SJSA1 (cell line): Measurements from ENCODE around the gene WRAP73. TPM values are rescaled to one million over a fixed set of nuclear protein-coding genes. Genes with fewer than 3 reads are reported as not detected.

Experiments used
- DNase-seq, 2 experiments: peaks; one replicate each; pipeline ENCODE4 v3.0.0-alpha.2; 2015 to 2020; ENCODE audit warnings: low spot score in 2 of 2, low read depth in 1 of 2
- H3K27ac ChIP-seq: fragments of 250-450 bp; sonication (Bioruptor Pico); 2 replicates; pipeline ENCODE4 v1.5.1; 2020; ENCODE audit warnings: mild to moderate bottlenecking, moderate library complexity
- H3K27me3 ChIP-seq: fragments of 250-450 bp; sonication (Bioruptor Pico); replicated peaks from 2 replicates; pipeline ENCODE4 v1.5.1; 2020; ENCODE audit warnings: mild to moderate bottlenecking, moderate library complexity
- H3K36me3 ChIP-seq: fragments of 250-450 bp; sonication (Bioruptor Pico); 2 replicates; pipeline ENCODE4 v1.5.1; 2020; ENCODE audit warnings: mild to moderate bottlenecking
- H3K4me1 ChIP-seq: fragments of 250-450 bp; sonication (Bioruptor Pico); replicated peaks from 2 replicates; pipeline ENCODE4 v1.6.1; 2021; ENCODE audit warnings: mild to moderate bottlenecking
- H3K4me3 ChIP-seq: fragments of 250-450 bp; sonication (Bioruptor Pico); 2 replicates; pipeline ENCODE4 v1.5.1; 2020; ENCODE audit warnings: mild to moderate bottlenecking
- H3K9me3 ChIP-seq: fragments of 250-450 bp; sonication (Bioruptor Pico); replicated peaks from 2 replicates; pipeline ENCODE4 v1.5.1; 2020; ENCODE audit warnings: mild to moderate bottlenecking
- total RNA-seq: library from RNA; depleted of rRNA; stranded (reverse); fragments of >200 nt; shearing (Covaris generic); gene quantifications from 2 replicates; pipeline ENCODE4 v1.2.3, GENCODE V29; 2014

WRAP73 gene
- total RNA-seq, 1 experiment from 2014 or later, result 23.7 TPM

DNA sequence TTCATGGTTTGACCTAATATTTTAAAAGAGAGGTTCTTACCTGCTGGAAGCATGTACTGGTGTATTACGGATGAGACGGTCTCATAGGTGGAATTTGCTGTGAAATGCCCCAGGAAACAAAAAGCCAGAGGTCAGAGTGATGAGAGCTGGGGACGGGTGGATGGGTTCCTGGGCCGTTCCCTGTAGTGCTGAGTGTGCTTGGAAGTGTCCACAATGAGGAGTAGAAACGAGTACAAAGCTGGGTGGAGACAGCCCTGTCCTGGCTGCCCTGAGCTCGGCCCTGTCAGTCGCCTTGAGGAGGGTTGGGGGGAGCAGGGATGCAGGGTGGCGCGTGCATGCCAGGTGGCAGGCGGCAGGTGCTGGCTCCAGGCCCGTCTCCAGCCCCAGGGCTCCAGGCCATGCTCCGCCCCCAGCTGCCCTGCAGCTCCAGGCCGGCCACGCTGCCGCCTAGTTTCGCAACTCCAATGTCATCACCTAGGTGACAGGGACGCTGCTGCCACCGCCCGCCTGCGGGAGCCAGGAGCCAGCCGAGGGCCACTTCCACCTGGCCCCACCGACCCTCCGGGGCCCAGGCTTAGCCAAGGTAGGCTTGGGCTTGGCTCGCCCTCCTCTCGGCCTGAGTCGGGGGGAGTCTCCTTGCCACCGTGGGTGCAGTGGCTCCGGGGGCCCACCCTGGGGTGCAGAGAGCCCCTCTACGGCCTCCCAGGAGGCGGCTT is 18.8 kb upstream of the WRAP73 start:
- H3K27me3 ChIP-seq, result no peaks in the 10 kb centered on the region
- H3K9me3 ChIP-seq, result no peaks in the 10 kb centered on the region

DNA sequence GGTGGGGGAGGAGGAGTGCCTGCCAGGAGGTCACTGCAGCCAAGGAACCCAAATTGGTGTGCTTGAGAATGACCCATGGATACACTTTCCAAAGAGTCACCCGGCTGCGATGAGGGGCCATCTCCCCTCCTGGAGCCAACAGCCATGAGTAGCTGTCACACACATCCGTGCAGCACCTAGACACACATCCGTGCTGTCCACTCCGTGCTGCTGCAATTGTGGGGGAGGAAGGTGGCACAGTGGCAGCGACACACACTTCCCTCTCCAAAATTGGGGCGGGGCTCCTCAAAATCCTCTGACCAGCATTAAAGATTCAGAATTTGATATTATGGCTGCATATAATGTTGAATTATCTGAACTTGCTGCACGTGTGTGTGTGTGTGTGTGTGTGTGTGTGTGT is 18.2 kb upstream of the WRAP73 start:
- Histone ChIP-seq H3K9me3 (no peaks in the 10 kb centered on the region), H3K4me3 (no peak overlapping the region)
- DNase-seq, result no peak

More for the DNA sequence above, 18.8 kb upstream of the WRAP73 start:
- DNase-seq, result no peak
- no peaks in the 10 kb centered on the region for H3K36me3 ChIP-seq
- no peak overlapping the region for H3K4me3 ChIP-seq
- no peaks in the 10 kb centered on the region for H3K4me1 ChIP-seq
- no peak overlapping the region for H3K27ac ChIP-seq

DNA sequence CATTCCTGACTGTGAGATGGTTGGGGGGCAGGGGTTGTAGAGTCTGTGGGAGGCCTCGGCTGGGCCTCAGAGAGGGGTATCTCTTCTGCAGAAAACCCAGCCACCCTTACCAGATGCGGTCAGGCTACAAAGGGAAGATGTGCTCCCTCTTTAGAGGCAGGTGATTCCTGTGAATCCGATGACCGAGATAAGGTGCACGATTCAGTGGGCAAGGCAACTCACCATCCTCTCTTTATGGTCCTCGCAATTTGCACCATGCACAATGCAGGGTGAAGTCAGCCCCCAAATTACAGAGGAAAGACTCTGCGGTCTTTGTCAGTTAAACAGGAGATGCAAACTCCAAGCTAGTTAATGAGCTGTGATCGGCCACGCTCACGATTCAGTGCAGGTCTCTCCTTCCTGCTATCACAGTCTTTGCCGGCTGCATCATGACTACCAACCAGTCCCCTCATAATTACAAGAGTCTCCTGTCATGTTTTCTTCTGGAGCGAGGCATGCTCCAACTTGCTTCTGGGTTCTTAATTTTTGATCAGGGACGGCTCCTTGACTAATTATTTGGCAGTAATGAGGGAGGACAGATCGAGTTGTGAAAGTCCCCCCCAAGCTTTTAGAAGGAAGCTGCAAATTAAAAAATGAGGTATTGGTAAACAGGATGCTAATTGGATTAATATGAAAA is 14.9 kb upstream of the WRAP73 start:
- H3K27ac ChIP-seq, result no peak overlapping the region
- H3K4me3 ChIP-seq, result no peak overlapping the region
- no peaks in the 10 kb centered on the region for H3K4me1 ChIP-seq
- H3K27me3 ChIP-seq, result no peaks in the 10 kb centered on the region
- no peak for DNase-seq
- H3K36me3 ChIP-seq, result no peaks in the 10 kb centered on the region
- H3K9me3 ChIP-seq, result no peaks in the 10 kb centered on the region

More for the DNA sequence above, 18.2 kb upstream of the WRAP73 start:
- Histone ChIP-seq H3K27me3 (no peaks in the 10 kb centered on the region), H3K27ac (no peak overlapping the region), H3K4me1 (no peaks in the 10 kb centered on the region), H3K36me3 (no peaks in the 10 kb centered on the region)

DNA sequence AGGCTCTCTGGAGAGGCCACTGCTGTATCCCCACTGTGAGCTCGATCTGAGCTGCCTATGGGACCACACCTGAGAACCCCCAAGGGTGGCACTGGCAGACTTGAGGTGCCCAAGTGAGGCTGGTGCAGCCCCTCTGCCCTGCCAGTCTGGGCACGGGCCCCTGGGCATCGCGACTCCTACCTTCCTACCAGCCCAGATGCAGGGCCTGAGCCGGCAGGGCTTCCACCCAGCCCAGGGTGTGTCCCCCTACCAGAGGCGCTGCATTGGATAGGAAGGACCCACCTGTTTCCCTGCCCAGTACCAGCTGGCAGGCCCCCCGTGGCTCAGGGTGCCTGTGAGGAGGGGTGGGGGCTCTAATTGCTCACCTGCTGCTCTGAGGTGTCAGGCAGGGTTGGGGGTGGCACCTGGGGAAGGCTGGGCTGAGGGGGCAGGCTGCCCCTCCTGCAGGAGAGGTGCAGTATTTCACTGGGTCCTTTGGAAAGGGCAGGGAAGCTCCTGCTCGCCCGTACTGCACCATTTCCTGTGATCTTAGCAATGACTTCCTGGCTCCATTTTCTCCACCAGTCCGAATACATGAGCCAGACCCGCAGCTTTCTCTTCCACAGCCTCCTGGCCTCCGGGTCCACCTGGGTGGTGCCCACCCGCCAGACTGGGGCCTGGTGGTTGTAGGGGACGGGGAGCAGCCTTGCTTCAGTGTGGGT is 14.2 kb upstream of the WRAP73 start:
- Histone ChIP-seq H3K9me3 (no peaks in the 10 kb centered on the region), H3K4me3 (no peak overlapping the region), H3K27ac (no peak overlapping the region), H3K36me3 (no peaks in the 10 kb centered on the region), H3K27me3 (no peaks in the 10 kb centered on the region), H3K4me1 (no peaks in the 10 kb centered on the region)
- DNase-seq, result no peak

DNA sequence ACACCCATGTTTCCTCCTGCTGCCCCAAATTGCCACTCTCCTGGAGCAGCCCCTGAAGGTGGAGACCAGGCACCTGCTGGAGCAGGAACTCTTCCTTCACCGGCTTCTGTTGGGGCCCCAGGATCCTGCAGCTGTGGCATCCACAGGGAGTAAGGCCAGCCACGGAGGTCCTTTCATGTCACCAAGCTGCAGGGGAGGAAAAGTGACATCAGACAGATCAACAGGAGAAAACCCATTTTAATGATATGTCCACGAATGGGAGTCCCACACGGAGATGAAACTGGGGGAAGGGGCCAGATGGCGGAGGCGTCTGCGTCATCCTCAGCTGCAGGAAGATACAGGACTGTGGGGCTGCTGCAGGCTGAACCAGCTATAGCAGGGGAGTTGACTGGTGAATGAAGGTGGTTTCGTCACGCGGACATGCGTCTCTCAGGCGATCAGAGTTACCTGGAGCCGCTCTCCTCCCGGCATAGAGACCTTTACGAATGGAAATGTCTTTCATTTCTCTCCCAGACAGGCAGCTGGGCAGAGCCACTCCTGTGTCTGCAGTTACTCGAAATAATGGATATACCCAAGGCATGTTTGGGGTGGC is 12.3 kb upstream of the WRAP73 start:
- Histone ChIP-seq H3K36me3 (no peaks in the 10 kb centered on the region), H3K27ac (no peak overlapping the region), H3K9me3 (no peaks in the 10 kb centered on the region), H3K4me1 (no peaks in the 10 kb centered on the region), H3K4me3 (no peak overlapping the region), H3K27me3 (no peaks in the 10 kb centered on the region)
- no peak for DNase-seq

DNA sequence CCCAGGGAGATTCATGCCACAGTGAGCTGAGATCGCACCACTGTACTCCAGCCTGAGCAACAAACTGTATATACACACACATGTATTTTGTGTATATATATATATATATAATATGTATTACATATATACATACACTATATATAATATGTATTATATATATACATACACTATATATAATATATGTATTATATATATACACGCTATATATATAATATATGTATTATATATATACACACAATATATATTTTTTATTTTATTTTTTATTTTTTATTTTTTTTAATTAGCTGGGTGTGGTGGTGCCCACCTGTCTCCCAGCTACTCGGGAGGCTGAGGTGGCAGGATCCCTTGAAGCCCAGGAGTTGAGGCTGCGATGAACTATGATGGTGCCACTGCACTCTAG is 11.7 kb upstream of the WRAP73 start:
- Histone ChIP-seq H3K36me3 (no peaks in the 10 kb centered on the region), H3K27ac (no peak overlapping the region), H3K4me1 (no peaks in the 10 kb centered on the region), H3K9me3 (no peaks in the 10 kb centered on the region), H3K4me3 (no peak overlapping the region), H3K27me3 (no peaks in the 10 kb centered on the region)
- no peak for DNase-seq

DNA sequence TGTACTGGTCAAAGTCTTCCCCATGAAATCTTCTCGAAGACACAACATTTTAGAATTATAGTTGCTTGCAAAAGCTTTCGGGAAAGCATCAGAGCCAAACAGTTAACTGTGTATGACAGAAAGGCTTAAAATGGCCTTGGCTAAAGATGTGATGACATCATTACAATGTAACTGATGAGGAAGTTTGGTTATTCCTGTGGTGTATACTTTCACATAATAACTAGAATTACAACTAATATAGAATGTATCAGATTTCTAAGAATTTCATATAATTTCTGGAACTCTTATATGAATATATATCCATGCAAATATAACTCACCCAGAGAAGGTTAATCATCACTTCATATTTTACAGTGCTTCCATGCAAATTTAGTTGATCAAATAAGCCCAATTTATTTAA is 10.8 kb upstream of the WRAP73 start:
- Histone ChIP-seq H3K9me3 (no peaks in the 10 kb centered on the region), H3K4me3 (no peak overlapping the region), H3K27me3 (no peaks in the 10 kb centered on the region; the same call in 1 of the 2 replicates), H3K4me1 (no peaks in the 10 kb centered on the region), H3K27ac (no peak overlapping the region), H3K36me3 (no peaks in the 10 kb centered on the region)
- DNase-seq, result no peak

DNA sequence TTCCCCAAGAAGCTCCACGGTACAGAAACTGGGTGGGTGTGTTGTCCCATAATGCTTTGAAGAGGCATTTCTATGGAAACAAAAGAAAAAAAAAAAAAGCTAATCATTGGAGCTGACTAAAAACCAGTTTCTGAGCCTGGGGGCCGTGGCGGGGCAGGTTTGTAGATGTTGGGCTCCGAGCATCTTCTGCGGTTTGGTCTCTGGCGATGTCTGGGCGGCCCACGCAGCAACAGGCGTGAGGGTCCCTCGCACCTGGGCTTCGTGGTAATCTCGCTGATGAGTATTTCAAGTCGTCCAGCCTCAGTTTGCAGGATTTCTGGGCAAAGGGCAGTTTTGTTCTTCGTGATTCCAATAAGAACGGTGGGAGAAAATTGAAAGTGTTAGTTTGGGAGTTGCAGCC is 9.2 kb upstream of the WRAP73 start:
- Histone ChIP-seq H3K4me1 (no peaks in the 10 kb centered on the region), H3K27ac (no peak overlapping the region), H3K27me3 (no peaks in the 10 kb centered on the region; the same call in 1 of the 2 replicates), H3K36me3 (no peaks in the 10 kb centered on the region), H3K4me3 (no peak overlapping the region), H3K9me3 (no peaks in the 10 kb centered on the region)
- DNase-seq, result no peak

DNA sequence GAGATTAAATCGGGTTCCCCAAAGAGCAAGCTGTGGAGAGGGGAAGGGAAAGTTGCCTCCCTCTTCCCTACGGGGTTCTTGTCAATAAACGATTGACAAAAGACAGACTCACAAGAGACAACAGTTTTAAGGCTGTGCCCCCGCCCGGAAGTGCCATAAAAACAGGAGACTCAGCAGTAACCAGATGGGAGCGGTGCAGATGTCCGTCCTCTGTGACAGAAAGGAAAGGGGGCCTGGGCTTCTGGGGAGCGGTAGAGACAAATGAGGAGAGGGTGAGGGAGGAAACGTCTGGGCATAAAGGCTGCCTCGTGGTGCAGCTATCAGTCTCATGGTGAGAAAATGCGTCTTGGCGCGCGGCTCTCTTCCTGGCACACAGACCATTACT is 8.3 kb upstream of the WRAP73 start:
- Histone ChIP-seq H3K36me3 (no peaks in the 10 kb centered on the region), H3K27ac (no peak overlapping the region), H3K27me3 (peaks cover 2% of the 10 kb centered on the region; the same call in 1 of the 2 replicates), H3K4me1 (no peaks in the 10 kb centered on the region), H3K4me3 (no peak overlapping the region), H3K9me3 (no peaks in the 10 kb centered on the region)
- no peak for DNase-seq

DNA sequence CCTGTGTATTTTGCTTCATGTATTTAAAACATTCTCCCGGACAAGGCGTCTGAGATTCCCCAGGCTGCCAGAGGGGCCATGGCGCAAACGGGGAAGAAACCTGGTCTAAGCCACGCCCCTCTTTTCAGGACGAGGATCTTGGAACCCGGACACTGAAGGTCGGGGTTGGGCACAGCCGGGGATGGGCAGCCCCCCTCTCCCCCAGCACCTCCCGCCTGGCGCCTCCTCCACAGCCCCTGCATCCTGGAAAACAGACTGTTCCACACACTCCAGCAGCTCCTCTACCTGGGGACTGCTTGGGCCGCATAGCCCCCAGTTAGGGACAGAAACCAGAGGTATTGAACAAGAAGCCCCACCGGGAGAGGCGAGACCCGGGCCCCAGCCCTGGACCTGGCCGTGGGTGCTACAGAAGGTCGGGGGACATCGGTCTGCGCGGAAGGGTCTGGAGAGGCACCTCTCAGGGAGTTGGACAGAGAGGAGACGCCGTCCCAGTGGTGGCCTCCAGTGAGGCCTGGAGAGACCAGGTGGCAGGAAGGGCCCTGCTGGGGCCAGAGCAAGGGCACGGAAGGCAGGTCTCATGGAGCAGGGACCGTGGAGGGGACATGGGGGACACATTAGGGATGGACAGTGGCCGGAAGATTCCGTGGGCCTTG is 7.8 kb upstream of the WRAP73 start:
- DNase-seq, result no peak
- H3K27ac ChIP-seq, result no peak overlapping the region
- H3K4me3 ChIP-seq, result no peak overlapping the region
- H3K36me3 ChIP-seq, result no peaks in the 10 kb centered on the region
- H3K4me1 ChIP-seq, result peaks cover 1% of the 10 kb centered on the region
- H3K27me3 ChIP-seq, result peaks cover 7% of the 10 kb centered on the region
- no peaks in the 10 kb centered on the region for H3K9me3 ChIP-seq

DNA sequence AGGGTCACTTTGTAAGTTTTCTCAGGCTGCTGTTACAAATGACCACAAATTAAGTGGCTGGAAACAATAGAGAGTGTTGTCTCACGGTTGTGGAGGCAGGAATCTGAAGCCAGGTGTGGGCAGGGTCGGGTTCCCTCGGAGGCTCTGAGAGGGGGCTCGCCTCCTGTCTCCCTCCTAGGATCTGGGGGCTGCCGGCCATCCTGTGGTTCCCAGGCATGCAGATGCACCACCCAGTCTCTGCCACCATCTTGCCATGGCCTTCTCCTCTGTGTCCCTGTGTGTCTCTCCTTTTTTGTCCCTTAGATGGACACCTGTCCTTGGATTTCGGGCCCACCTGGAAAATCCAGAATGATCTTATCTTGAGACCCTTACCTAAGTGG is 7.2 kb upstream of the WRAP73 start:
- no peak overlapping the region for H3K4me3 ChIP-seq
- H3K4me1 ChIP-seq, result peaks cover 7% of the 10 kb centered on the region
- no peak for DNase-seq
- no peaks in the 10 kb centered on the region for H3K9me3 ChIP-seq
- H3K27me3 ChIP-seq, result peaks cover 14% of the 10 kb centered on the region
- no peak overlapping the region for H3K27ac ChIP-seq
- H3K36me3 ChIP-seq, result no peaks in the 10 kb centered on the region

DNA sequence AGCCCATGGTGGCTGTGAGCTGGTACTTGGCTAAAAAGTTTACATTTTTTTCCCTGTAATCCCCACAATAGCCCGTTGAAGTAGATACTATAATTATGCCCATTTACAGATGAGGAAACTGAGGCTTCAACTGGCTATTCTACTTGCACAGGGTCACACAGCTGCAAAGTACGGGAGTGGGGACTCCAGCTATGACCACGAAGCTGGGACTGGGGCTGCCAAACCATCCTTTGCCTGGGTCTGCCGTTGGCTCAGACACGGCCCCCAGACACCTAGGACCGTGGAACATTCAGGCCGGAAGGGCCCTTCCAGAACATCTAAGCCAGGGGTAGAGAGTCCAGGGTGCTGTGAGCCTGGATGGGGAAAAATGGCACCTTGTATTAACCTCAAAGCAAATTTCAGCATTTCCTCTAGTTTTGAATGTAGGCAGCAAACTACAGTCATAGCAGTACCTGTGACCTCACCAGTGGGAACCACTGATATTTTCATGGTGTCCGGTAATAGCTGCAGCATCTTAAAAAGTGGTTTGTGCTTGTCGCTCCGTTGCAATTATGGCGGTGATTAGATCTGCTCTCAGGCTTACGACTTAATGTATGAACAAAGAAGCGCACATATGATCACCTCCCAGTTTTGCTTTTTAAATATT is 6.7 kb upstream of the WRAP73 start:
- Histone ChIP-seq H3K27me3 (peaks cover 17% of the 10 kb centered on the region), H3K4me3 (no peak overlapping the region), H3K27ac (no peak overlapping the region), H3K36me3 (no peaks in the 10 kb centered on the region), H3K9me3 (no peaks in the 10 kb centered on the region), H3K4me1 (peaks cover 11% of the 10 kb centered on the region)
- no peak for DNase-seq

DNA sequence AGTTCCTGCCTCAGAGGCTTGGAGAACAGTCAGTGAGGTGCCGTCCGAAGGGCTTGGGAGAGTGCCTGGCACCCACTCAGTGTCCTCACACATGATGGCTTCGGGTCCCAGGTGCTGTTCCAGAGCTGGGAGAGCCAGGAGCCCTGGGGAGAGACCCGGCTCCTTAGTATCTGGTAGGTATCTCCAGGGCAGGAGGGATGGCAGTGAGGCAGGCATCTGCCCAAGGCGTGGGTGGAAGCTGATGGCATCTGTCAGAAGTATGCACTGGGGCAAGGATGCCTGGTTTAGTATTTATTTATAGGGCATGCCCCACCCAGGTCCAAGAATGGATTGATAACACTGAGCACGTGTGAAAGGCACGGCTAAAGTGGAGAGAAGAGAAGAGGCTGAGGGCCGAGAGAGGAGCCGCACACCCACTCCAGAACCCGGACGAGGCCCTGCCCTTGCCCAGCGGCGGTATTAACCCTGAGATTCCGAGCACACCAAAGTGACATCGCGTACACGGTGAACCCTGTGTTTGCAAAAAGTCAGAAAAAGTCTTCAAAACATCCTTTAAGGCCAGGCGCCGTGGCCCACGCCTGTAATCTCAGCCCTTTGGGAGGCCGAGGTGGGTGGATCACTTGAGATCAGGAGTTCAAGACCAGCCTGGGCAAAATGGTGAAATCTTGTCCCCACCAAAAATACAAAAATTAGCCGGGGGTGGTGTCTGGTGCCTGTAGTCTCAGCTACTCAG is 4.8 kb upstream of the WRAP73 start:
- no peak overlapping the region for H3K4me3 ChIP-seq
- H3K27me3 ChIP-seq, result peaks cover 29% of the 10 kb centered on the region
- no peak overlapping the region for H3K27ac ChIP-seq

More for the DNA sequence above, 4.8 kb upstream of the WRAP73 start:
- H3K9me3 ChIP-seq, result peaks cover 7% of the 10 kb centered on the region
- no peaks in the 10 kb centered on the region; the same call in 1 of the 2 replicates for H3K36me3 ChIP-seq
- DNase-seq, result no peak
- peaks cover 14% of the 10 kb centered on the region for H3K4me1 ChIP-seq
